HEK293 (cell line): ENCODE measurements around the gene FAM89A.
A peak's percentile ranks its signal among the peaks of the same experiment; 100 is the strongest.

Experiments used
- ELK4 ChIP-seq: IDR thresholded peaks from 2 replicates; pipeline ENCODE4 v1.6.1; 2011; ENCODE audit warnings: mild to moderate bottlenecking, low read depth, low read length, borderline replicate concordance
- GLI2 ChIP-seq: fragments of 450-650 bp; formaldehyde crosslinking; IDR thresholded peaks from 2 replicates; pipeline ENCODE4; 2017; ENCODE audit warnings: missing biosample characterization, missing genetic modification characterization, low read depth, borderline replicate concordance
- GLI4 ChIP-seq: fragments of 450-650 bp; formaldehyde crosslinking; IDR thresholded peaks from 2 replicates; pipeline ENCODE4 v1.5.1; 2016; ENCODE audit warnings: missing biosample characterization, missing genetic modification characterization
- KLF1 ChIP-seq: fragments of 450-650 bp; formaldehyde crosslinking; IDR thresholded peaks from 2 replicates; pipeline ENCODE4 v1.5.1; 2016; ENCODE audit warnings: missing biosample characterization, missing genetic modification characterization
- KLF16 ChIP-seq: fragments of 450-650 bp; formaldehyde crosslinking; IDR thresholded peaks from 2 replicates; pipeline ENCODE4 v1.5.1; 2017; ENCODE audit warnings: missing biosample characterization, missing genetic modification characterization
- RBAK ChIP-seq: fragments of 450-650 bp; formaldehyde crosslinking; IDR thresholded peaks from 2 replicates; pipeline ENCODE4 v1.5.1; 2016; ENCODE audit warnings: missing biosample characterization, missing genetic modification characterization
- SCRT2 ChIP-seq: fragments of 450-650 bp; formaldehyde crosslinking; IDR thresholded peaks from 2 replicates; pipeline ENCODE4 v1.5.1; 2016; ENCODE audit warnings: missing biosample characterization, missing genetic modification characterization
- SP2 ChIP-seq: fragments of 450-650 bp; formaldehyde crosslinking; IDR thresholded peaks from 2 replicates; pipeline ENCODE4 v1.5.1; 2016; ENCODE audit warnings: missing biosample characterization, missing genetic modification characterization
- SP7 ChIP-seq: fragments of 450-650 bp; formaldehyde crosslinking; IDR thresholded peaks from 2 replicates; pipeline ENCODE4 v1.5.1; 2016; ENCODE audit warnings: missing biosample characterization, missing genetic modification characterization
- TCF7L2 ChIP-seq: IDR thresholded peaks from 2 replicates; pipeline ENCODE4 v1.6.1; 2011; ENCODE audit warnings: low read depth, mild to moderate bottlenecking, inconsistent platforms, low read length, moderate library complexity, borderline replicate concordance
- ZFP3 ChIP-seq: fragments of 450-650 bp; formaldehyde crosslinking; IDR thresholded peaks from 2 replicates; pipeline ENCODE4 v1.5.1; 2016; ENCODE audit warnings: low read depth, missing biosample characterization, missing genetic modification characterization
- ZNF121 ChIP-seq: fragments of 450-650 bp; formaldehyde crosslinking; IDR thresholded peaks from 2 replicates; pipeline ENCODE4 v1.5.1; 2016; ENCODE audit warnings: missing biosample characterization, missing genetic modification characterization
- ZNF132 ChIP-seq: fragments of 450-650 bp; formaldehyde crosslinking; IDR thresholded peaks from 2 replicates; pipeline ENCODE4 v1.5.1; 2017; ENCODE audit warnings: missing biosample characterization, missing genetic modification characterization, borderline replicate concordance
- ZNF146 ChIP-seq: fragments of 450-650 bp; formaldehyde crosslinking; IDR thresholded peaks from 2 replicates; pipeline ENCODE4 v1.5.1; 2016; ENCODE audit warnings: missing biosample characterization, missing genetic modification characterization
- ZNF169 ChIP-seq: fragments of 450-650 bp; formaldehyde crosslinking; IDR thresholded peaks from 2 replicates; pipeline ENCODE4 v1.5.1; 2016; ENCODE audit warnings: missing biosample characterization, missing genetic modification characterization
- ZNF174 ChIP-seq: fragments of 450-650 bp; formaldehyde crosslinking; IDR thresholded peaks from 2 replicates; pipeline ENCODE4 v1.5.0; 2017; ENCODE audit warnings: missing biosample characterization, mild to moderate bottlenecking, missing genetic modification characterization
- ZNF184 ChIP-seq: fragments of 450-650 bp; IDR thresholded peaks from 2 replicates; pipeline ENCODE4 v1.5.1; 2018; ENCODE audit warnings: missing biosample characterization, mild to moderate bottlenecking, missing genetic modification characterization
- ZNF19 ChIP-seq: fragments of 450-650 bp; formaldehyde crosslinking; IDR thresholded peaks from 2 replicates; pipeline ENCODE4; 2016; ENCODE audit warnings: missing biosample characterization, missing genetic modification characterization, low read depth
- ZNF202 ChIP-seq: fragments of 450-650 bp; formaldehyde crosslinking; IDR thresholded peaks from 2 replicates; pipeline ENCODE4 v1.5.1; 2016; ENCODE audit warnings: missing biosample characterization, missing genetic modification characterization, borderline replicate concordance
- ZNF221 ChIP-seq: fragments of 450-650 bp; formaldehyde crosslinking; IDR thresholded peaks from 2 replicates; pipeline ENCODE4 v1.5.1; 2017; ENCODE audit warnings: missing biosample characterization, missing genetic modification characterization, borderline replicate concordance
- ZNF23 ChIP-seq: fragments of 450-650 bp; formaldehyde crosslinking; IDR thresholded peaks from 2 replicates; pipeline ENCODE4 v1.5.1; 2016; ENCODE audit warnings: missing biosample characterization, missing genetic modification characterization, borderline replicate concordance
- ZNF24 ChIP-seq: fragments of 450-650 bp; formaldehyde crosslinking; IDR thresholded peaks from 2 replicates; pipeline ENCODE4 v1.5.1; 2016; ENCODE audit warnings: missing biosample characterization, missing genetic modification characterization
- ZNF280C ChIP-seq: fragments of 450-650 bp; formaldehyde crosslinking; IDR thresholded peaks from 2 replicates; pipeline ENCODE4 v1.5.1; 2016; ENCODE audit warnings: missing biosample characterization, missing genetic modification characterization
- ZNF302 ChIP-seq: fragments of 450-650 bp; formaldehyde crosslinking; IDR thresholded peaks from 2 replicates; pipeline ENCODE4 v1.5.1; 2016; ENCODE audit warnings: missing biosample characterization, missing genetic modification characterization, low read depth
- ZNF426 ChIP-seq: fragments of 450-650 bp; formaldehyde crosslinking; IDR thresholded peaks from 2 replicates; pipeline ENCODE4 v1.5.1; 2017; ENCODE audit warnings: missing biosample characterization, missing genetic modification characterization, mild to moderate bottlenecking, inconsistent platforms, moderate library complexity
- ZNF473 ChIP-seq: fragments of 450-650 bp; formaldehyde crosslinking; IDR thresholded peaks from 2 replicates; pipeline ENCODE4 v1.5.1; 2017; ENCODE audit warnings: missing biosample characterization, missing genetic modification characterization
- ZNF521 ChIP-seq: fragments of 450-650 bp; formaldehyde crosslinking; IDR thresholded peaks from 2 replicates; pipeline ENCODE4 v1.5.1; 2017; ENCODE audit warnings: missing biosample characterization, mild to moderate bottlenecking, missing genetic modification characterization
- ZNF544 ChIP-seq: fragments of 450-650 bp; formaldehyde crosslinking; IDR thresholded peaks from 2 replicates; pipeline ENCODE4 v1.5.0; 2017; ENCODE audit warnings: missing biosample characterization, missing genetic modification characterization
- ZNF548 ChIP-seq: fragments of 450-650 bp; formaldehyde crosslinking; IDR thresholded peaks from 2 replicates; pipeline ENCODE4 v1.5.1; 2016; ENCODE audit warnings: missing biosample characterization, missing genetic modification characterization
- ZNF555 ChIP-seq: fragments of 450-650 bp; formaldehyde crosslinking; conservative IDR thresholded peaks from 2 replicates; pipeline ENCODE4 v1.5.1; 2017; ENCODE audit warnings: missing biosample characterization, mild to moderate bottlenecking, missing genetic modification characterization, inconsistent platforms
- ZNF585B ChIP-seq: fragments of 450-650 bp; formaldehyde crosslinking; IDR thresholded peaks from 2 replicates; pipeline ENCODE4 v1.5.1; 2016; ENCODE audit warnings: missing biosample characterization, missing genetic modification characterization
- ZNF654 ChIP-seq: fragments of 450-650 bp; formaldehyde crosslinking; IDR thresholded peaks from 2 replicates; pipeline ENCODE4 v1.5.1; 2016; ENCODE audit warnings: low read depth, missing biosample characterization, missing genetic modification characterization
- ZNF704 ChIP-seq: fragments of 450-650 bp; formaldehyde crosslinking; IDR thresholded peaks from 2 replicates; pipeline ENCODE4 v1.5.1; 2016; ENCODE audit warnings: missing biosample characterization, missing genetic modification characterization
- ZNF747 ChIP-seq: fragments of 450-650 bp; formaldehyde crosslinking; IDR thresholded peaks from 2 replicates; pipeline ENCODE4 v1.5.1; 2016; ENCODE audit warnings: missing biosample characterization, missing genetic modification characterization
- ZNF777 ChIP-seq: fragments of 450-650 bp; formaldehyde crosslinking; IDR thresholded peaks from 2 replicates; pipeline ENCODE4 v1.5.1; 2017; ENCODE audit warnings: missing biosample characterization, missing genetic modification characterization, borderline replicate concordance
- ZSCAN30 ChIP-seq: fragments of 450-650 bp; IDR thresholded peaks from 2 replicates; pipeline ENCODE4 v1.5.1; 2018; ENCODE audit warnings: missing biosample characterization, mild to moderate bottlenecking, missing genetic modification characterization, moderate library complexity
- TF ChIP-seq, protein P1 (sequence below): fragments of 450-650 bp; formaldehyde crosslinking; IDR thresholded peaks from 2 replicates; pipeline ENCODE4 v1.5.1; 2017; ENCODE audit warnings: missing biosample characterization, mild to moderate bottlenecking, missing genetic modification characterization, moderate library complexity

FAM89A gene

DNA sequence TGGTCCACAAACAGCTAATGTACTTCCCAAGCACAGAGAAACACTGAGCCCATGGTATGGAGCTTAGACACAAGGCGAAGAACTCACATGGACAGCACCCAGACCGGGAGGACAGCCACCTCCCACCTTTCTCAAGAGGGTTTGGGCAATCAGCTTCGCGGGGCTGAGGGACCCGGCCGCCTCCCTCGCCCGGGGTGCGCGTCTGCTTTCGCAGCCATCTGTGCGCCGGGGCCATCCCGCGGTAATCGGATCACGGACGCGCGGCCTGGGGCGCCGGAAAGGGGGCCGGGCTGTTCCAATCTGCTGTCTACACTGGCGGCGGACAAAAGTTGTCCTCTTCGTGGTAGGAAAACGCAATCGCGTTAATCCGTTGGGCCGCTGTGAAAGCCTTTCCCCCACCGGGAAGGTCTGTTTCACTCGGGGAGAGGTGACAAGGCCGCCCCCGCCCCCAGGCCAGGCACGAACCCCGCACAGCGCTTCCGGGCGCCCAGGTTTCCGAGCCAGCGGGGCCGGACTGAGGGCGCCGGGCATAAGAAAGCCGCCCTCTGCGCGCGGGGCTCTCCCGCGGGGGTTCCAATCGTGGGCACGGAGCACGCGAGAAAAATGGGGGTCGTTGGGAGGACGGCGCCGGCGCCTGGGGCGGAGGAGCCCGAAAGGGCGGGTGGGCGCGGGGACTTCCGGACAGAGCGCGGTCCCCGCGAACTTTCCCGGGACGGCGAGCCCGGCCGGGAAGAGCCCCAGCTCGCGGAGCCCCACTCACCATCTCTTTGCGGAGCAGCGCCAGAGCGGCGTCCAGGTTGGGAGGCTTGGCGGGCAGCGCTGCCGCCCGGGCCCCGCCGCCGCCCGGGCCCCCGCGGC is 664 bp downstream of the FAM89A start (continued):
- TF ChIP-seq ZNF132: no peak
- TF ChIP-seq ZNF184 (tag by site-specific recombination): no peak
- TF ChIP-seq ZNF169 (tag by site-specific recombination): no peak
- no peak for TF ChIP-seq ZNF121 (tag by site-specific recombination)
- no peak for TF ChIP-seq ZNF302 (tag by site-specific recombination)
- peak; percentile 91 for TF ChIP-seq KLF16 (tag by site-specific recombination)
- TF ChIP-seq ZNF280C (tag by site-specific recombination): no peak
- TF ChIP-seq ZNF202: no peak
- TF ChIP-seq ZNF23 (tag by site-specific recombination): no peak
- no peak for TF ChIP-seq ZNF777 (tag by site-specific recombination)
- TF ChIP-seq RBAK: no peak
- TF ChIP-seq ZNF221 (tag by site-specific recombination): no peak
- TF ChIP-seq ZNF426 (tag by site-specific recombination): no peak
- TF ChIP-seq ZNF473 (tag by site-specific recombination): no peak
- peak; percentile 16 for TF ChIP-seq KLF1 (tag by site-specific recombination)
- TF ChIP-seq TCF7L2: no peak
- TF ChIP-seq SP7 (tag by site-specific recombination): peak; percentile 83
- no peak for TF ChIP-seq ZNF548 (tag by site-specific recombination)
- TF ChIP-seq ZNF521 (tag by site-specific recombination): no peak
- TF ChIP-seq ZNF654 (tag by site-specific recombination): no peak
- peak; percentile 72 for TF ChIP-seq SP2 (tag by site-specific recombination)
- 0 out of 2 replicates have a peak, but pooled peaks have one; percentile 65 for TF ChIP-seq ZNF24 (tag by site-specific recombination)
- TF ChIP-seq ZFP3 (tag by site-specific recombination): no peak
- no peak for TF ChIP-seq ZNF19
- no peak for TF ChIP-seq ELK4
- no peak for TF ChIP-seq ZNF146 (tag by site-specific recombination)
- TF ChIP-seq ZNF555 (tag by site-specific recombination): no peak
- TF ChIP-seq GLI4 (tag by site-specific recombination): no peak
- TF ChIP-seq, protein P1, sequence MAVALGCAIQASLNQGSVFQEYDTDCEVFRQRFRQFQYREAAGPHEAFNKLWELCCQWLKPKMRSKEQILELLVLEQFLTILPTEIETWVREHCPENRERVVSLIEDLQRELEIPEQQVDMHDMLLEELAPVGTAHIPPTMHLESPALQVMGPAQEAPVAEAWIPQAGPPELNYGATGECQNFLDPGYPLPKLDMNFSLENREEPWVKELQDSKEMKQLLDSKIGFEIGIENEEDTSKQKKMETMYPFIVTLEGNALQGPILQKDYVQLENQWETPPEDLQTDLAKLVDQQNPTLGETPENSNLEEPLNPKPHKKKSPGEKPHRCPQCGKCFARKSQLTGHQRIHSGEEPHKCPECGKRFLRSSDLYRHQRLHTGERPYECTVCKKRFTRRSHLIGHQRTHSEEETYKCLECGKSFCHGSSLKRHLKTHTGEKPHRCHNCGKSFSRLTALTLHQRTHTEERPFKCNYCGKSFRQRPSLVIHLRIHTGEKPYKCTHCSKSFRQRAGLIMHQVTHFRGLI (tag by site-specific recombination): 0 out of 2 replicates have a peak, but pooled peaks have one; percentile 34
- TF ChIP-seq ZNF704 (tag by site-specific recombination): no peak
- TF ChIP-seq ZNF544 (tag by site-specific recombination): no peak
- no peak for TF ChIP-seq ZNF585B (tag by site-specific recombination)
- TF ChIP-seq SCRT2 (tag by site-specific recombination): no peak
- peak; percentile 75 for TF ChIP-seq ZSCAN30 (tag by site-specific recombination)
- TF ChIP-seq ZNF174 (tag by site-specific recombination): no peak
- no peak for TF ChIP-seq ZNF747 (tag by site-specific recombination)
- no peak for TF ChIP-seq GLI2 (tag by site-specific recombination)
